Measurements from ENCODE around the gene SEC24C. TPM values are rescaled to one million over a fixed set of nuclear protein-coding genes. Genes with fewer than 3 reads are reported as not detected.
A peak's percentile ranks its signal among the peaks of the same experiment; 100 is the strongest.
"Not testable (repeated sequence)": the region's sequence is repeated elsewhere in the genome, so short reads cannot be mapped to it uniquely, and the experiment has no call there.

Gene SEC24C
- total and polyA plus RNA-seq, 8 donors, result 23.3 to 42.5 (median 32.8) TPM

DNA sequence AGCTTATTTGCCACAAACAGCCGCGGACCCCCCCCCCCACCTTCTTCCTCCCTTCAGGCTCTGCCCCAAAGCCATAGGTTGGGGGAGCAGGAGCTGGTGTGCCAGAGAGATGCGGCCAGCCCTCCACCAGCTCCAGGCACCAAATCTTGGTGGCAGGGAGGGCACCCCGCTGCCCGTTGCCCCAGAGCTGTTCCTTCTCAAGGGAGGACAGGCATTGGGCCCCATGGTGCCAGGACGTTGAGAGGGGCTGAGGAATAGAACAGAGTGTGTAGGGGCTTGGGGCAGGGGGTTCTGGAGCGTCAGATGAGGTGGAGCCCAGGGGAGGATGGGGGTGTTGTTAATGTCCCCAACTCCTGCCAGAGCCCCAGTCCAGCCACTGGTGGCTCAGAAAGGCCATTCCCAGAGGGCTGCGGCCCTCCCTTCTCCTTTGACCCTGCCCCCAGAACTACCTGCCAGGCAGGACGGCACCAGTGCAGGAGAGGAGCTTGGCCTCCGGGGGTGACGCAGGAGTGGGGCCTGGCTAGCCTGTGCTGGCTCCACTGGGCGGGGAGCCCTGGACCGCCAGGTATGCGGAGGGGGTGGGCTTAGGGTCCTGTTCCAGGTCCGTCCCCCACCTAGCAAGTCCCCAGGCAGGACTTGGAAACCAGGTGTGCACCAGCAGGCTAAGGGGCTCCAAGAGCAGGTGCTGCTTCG is 10.0 kb upstream of the SEC24C start:
- intact Hi-C loops (cut with DNase I), result no loop called here
- no peak overlapping the region for H3K27ac ChIP-seq
- peak in 2 of 6 donors; percentile 31 to 56 for DNase-seq
- peaks cover 0 to 7% (median 7%) of the 10 kb centered on the region in 3 donors for H3K4me1 ChIP-seq
- no peak for ATAC-seq
- FAIRE-seq, result no peak
- 89% methylated on average over 15 to 16 of the region's 16 CpGs for WGBS, 2 donors
- peaks cover 0 to 12% (median 0%) of the 10 kb centered on the region in 3 donors for H3K36me3 ChIP-seq
- no peak overlapping the region for H3K4me3 ChIP-seq
- TF ChIP-seq, protein P1, sequence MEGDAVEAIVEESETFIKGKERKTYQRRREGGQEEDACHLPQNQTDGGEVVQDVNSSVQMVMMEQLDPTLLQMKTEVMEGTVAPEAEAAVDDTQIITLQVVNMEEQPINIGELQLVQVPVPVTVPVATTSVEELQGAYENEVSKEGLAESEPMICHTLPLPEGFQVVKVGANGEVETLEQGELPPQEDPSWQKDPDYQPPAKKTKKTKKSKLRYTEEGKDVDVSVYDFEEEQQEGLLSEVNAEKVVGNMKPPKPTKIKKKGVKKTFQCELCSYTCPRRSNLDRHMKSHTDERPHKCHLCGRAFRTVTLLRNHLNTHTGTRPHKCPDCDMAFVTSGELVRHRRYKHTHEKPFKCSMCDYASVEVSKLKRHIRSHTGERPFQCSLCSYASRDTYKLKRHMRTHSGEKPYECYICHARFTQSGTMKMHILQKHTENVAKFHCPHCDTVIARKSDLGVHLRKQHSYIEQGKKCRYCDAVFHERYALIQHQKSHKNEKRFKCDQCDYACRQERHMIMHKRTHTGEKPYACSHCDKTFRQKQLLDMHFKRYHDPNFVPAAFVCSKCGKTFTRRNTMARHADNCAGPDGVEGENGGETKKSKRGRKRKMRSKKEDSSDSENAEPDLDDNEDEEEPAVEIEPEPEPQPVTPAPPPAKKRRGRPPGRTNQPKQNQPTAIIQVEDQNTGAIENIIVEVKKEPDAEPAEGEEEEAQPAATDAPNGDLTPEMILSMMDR (IDR thresholded peaks at IDR 0.05), result no peak
- H3K9me3 ChIP-seq, result no peaks in the 10 kb centered on the region
- H3K27me3 ChIP-seq, result no peaks in the 10 kb centered on the region

GRCh38 chr10:73734796-73735305 is 9.3 kb upstream of the SEC24C start:
- intact Hi-C loops (cut with DNase I), result no loop called here
- FAIRE-seq (no peak), ATAC-seq (no peak), DNase-seq (peak in 2 of 6 donors; percentile 38 to 52)
- TF ChIP-seq, protein P1 (IDR thresholded peaks at IDR 0.05), result no peak
- Histone ChIP-seq H3K4me1 (peaks cover 0 to 7% (median 7%) of the 10 kb centered on the region in 3 donors), H3K27me3 (no peaks in the 10 kb centered on the region), H3K27ac (no peak overlapping the region), H3K36me3 (peaks cover 0 to 12% (median 0%) of the 10 kb centered on the region in 3 donors), H3K9me3 (no peaks in the 10 kb centered on the region), H3K4me3 (no peak overlapping the region)
- WGBS, 2 donors, result 81% methylated on average over 5 of the region's 5 CpGs

DNA sequence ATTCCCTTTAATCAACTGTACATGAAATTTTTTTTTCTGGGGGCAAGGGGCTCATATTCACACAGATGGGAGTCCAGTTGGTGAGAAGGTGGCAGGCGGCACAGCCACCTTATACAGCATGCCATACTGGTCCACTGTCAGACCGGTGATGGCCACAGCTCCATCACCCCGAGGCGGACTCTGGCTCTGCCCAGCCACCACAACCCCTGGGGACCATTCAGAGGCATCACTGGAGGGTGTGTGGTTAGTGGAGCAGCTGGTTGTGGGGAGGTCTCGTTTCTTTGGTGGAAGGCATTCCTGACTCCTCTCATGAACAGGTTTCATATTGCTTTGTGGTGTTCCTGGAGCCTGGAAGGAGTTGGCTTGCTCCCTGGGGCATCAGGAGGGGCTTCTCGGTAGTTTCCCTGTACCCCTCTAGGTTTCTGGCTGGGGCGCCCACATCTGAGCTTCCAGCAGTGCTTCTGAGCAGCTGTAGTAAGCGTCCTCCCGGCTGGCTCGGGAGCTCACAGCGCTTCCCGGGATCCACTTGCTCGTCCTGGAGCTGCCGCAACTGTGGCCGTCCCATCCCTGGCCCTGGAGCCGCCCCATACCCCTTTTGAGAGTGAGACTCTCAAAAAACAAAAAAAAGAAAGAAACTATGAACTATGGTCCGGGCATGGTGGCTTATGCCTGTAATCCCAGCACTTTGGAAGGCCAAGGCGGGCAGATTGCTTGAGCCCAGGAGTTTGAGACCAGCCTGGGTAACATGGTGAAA is 3.5 kb upstream of the SEC24C start:
- H3K4me3 ChIP-seq; FAIRE-seq; H3K27ac ChIP-seq; intact Hi-C loops (cut with DNase I); DNase-seq; ATAC-seq; H3K27me3 ChIP-seq; H3K36me3 ChIP-seq; H3K9me3 ChIP-seq: not testable (repeated sequence)
- WGBS, 2 donors, result 96 to 97% methylated on average over 17 to 18 of the region's 18 CpGs
- peaks cover 5 to 18% (median 9%) of the 10 kb centered on the region in 3 donors for H3K4me1 ChIP-seq

- FAIRE-seq (no peak), ATAC-seq (no peak), DNase-seq (no peak)
- 93% methylated on average over 5 of the region's 5 CpGs for WGBS, 2 donors
- TF ChIP-seq, protein P1 (IDR thresholded peaks at IDR 0.05), result no peak
- Histone ChIP-seq H3K36me3 (peaks cover 0 to 8% (median 0%) of the 10 kb centered on the region in 3 donors), H3K27me3 (no peaks in the 10 kb centered on the region), H3K4me1 (peaks cover 5 to 25% (median 9%) of the 10 kb centered on the region in 3 donors), H3K27ac (no peak overlapping the region), H3K4me3 (no peak overlapping the region), H3K9me3 (no peaks in the 10 kb centered on the region)
- intact Hi-C loops (cut with DNase I), result no loop called here
These were observed 1.8 kb upstream of the SEC24C start for GRCh38 chr10:73742454-73742734.

DNA sequence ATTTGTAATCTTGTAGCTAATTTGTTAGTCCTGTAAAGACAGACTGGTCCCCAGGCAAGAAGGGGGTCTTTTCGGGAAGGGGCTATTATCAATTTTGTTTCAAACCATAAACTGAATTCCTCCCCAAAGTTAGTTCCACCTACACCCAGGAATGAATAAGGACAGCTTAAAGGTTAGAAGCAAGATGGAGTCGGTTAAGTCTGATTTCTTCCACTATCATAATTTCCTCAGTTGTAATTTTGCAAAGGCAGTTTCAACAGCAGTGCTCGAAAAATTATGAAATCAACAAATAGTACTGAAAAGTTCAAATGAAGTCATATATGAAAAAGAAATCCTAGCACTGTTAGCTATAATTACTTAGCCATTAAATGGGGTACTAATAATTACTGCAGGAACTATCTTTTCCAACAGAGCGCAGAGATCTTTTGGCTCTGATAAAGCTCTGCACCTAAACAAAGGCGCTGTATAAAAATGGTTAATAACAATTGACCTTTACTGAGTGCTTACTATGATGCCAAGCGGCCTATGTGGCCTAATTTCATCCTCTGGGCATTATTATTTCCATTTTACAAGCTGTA is 756 bp upstream of the SEC24C start:
- peaks cover 5 to 25% (median 9%) of the 10 kb centered on the region in 3 donors for H3K4me1 ChIP-seq
- H3K27me3 ChIP-seq, result no peaks in the 10 kb centered on the region
- peaks cover 0 to 15% (median 7%) of the 10 kb centered on the region in 3 donors for H3K36me3 ChIP-seq
- H3K27ac ChIP-seq, result peak overlapping the region; percentile 78 to 94 (median 90)
- WGBS, 2 donors, result 32 to 35% methylated on average over 6 of the region's 6 CpGs
- no peaks in the 10 kb centered on the region for H3K9me3 ChIP-seq
- H3K4me3 ChIP-seq, result peak overlapping the region; percentile 84 to 90 (median 88)
- no peak for DNase-seq
- FAIRE-seq, result no peak
- TF ChIP-seq, protein P1 (IDR thresholded peaks at IDR 0.05), result no peak
- intact Hi-C loops (cut with DNase I), result no loop called here
- peak in 3 of 4 donors; percentile 3 to 16 (median 9) for ATAC-seq
